Lung (tissue), 12 donors: ENCODE results near the gene UBE2I. TPM values are rescaled to one million over a fixed set of nuclear protein-coding genes. Genes with fewer than 3 reads are reported as not detected.
"Not testable (repeated sequence)": the region's sequence is repeated elsewhere in the genome, so short reads cannot be mapped to it uniquely, and the experiment has no call there.

Experiments
- ATAC-seq: fragments of 200-7000 bp; cut with Tn5 transposase; one replicate; pipeline ENCODE4 v1.9.1; 2020; ENCODE audit warnings: moderate number of reproducible peaks; ENCODE audit not compliant: insufficient read depth, low FRiP score
- DNase-seq, 3 donors: peaks; one replicate each; pipeline ENCODE4 v3.0.0-alpha.2; 2013 to 2017
- H3K27ac ChIP-seq, 2 donors: one replicate each; pipeline ENCODE4 v1.5.1; 2013; ENCODE audit warnings: mild to moderate bottlenecking in 2 of 2, moderate library complexity in 2 of 2, control low read depth in 1 of 2, inconsistent platforms in 1 of 2, low read depth in 1 of 2, low read length in 1 of 2
- H3K27me3 ChIP-seq, 3 donors: one replicate each; pipeline ENCODE4 v1.5.1; 2013; ENCODE audit warnings: low read length in 2 of 3; ENCODE audit not compliant: control insufficient read depth in 3 of 3, insufficient read depth in 3 of 3
- H3K36me3 ChIP-seq, 4 donors: one replicate each; pipeline ENCODE4 v1.5.1; 2013; ENCODE audit warnings: low read length in 4 of 4, mild to moderate bottlenecking in 1 of 4, moderate library complexity in 1 of 4; ENCODE audit not compliant: control insufficient read depth in 4 of 4, insufficient read depth in 4 of 4
- H3K4me1 ChIP-seq, 5 donors: one replicate each; pipeline ENCODE4 v1.5.1; 2013; ENCODE audit warnings: low read length in 5 of 5, mild to moderate bottlenecking in 2 of 5, moderate library complexity in 1 of 5; ENCODE audit not compliant: control insufficient read depth in 5 of 5, insufficient read depth in 5 of 5
- H3K4me3 ChIP-seq: one replicate; pipeline ENCODE4 v1.5.1; 2013; ENCODE audit warnings: mild to moderate bottlenecking, control low read depth, moderate library complexity
- H3K9ac ChIP-seq, 2 donors: one replicate each; pipeline ENCODE4 v1.5.1; 2013; ENCODE audit warnings: low read length in 2 of 2, control low read depth in 1 of 2; ENCODE audit not compliant: insufficient read depth in 1 of 2
- H3K9me3 ChIP-seq, 4 donors: one replicate each; pipeline ENCODE4 v1.5.1; 2013; ENCODE audit warnings: low read length in 3 of 4, mild to moderate bottlenecking in 1 of 4, moderate library complexity in 1 of 4; ENCODE audit not compliant: control insufficient read depth in 4 of 4, insufficient read depth in 3 of 4
- WGBS, 2 donors: extraction: QIAGEN DNeasy Blood & Tissue Kit; methylation state at CpG; one replicate each; pipeline ENCODE4 v1.1.7; 2013; 5-methylcytosine and 5-hydroxymethylcytosine counted together
- polyA plus RNA-seq, 2 donors: library from polyadenylated mRNA; stranded (reverse); fragments of 200-250 nt; gene quantifications; one replicate each; pipeline ENCODE4 v1.2.1, GENCODE V29; 2013
- total RNA-seq, 2 donors: library from RNA; depleted of rRNA in 1 of 2; stranded (reverse); fragments of >200 nt in 1 of 2; gene quantifications; one replicate each; pipeline ENCODE4 v1.2.1, GENCODE V29; 2014 to 2021
- TF ChIP-seq, protein P1 (sequence below): IDR thresholded peaks from 2 replicates; pipeline ENCODE4 v1.5.1; 2012; ENCODE audit warnings: mild to moderate bottlenecking; ENCODE audit errors: control extremely low read depth, extremely low read depth
- donor health status: control.
- donor health status: control.
- donor health status: Bipolar disorder and iron deficiency.
- donor health status: healthy.
- donor health status: DM: yes; HTN: yes; CAD: no.

Gene UBE2I
- total and polyA plus RNA-seq, 4 donors = 63.9 to 96.8 (median 81.5) TPM

DNA sequence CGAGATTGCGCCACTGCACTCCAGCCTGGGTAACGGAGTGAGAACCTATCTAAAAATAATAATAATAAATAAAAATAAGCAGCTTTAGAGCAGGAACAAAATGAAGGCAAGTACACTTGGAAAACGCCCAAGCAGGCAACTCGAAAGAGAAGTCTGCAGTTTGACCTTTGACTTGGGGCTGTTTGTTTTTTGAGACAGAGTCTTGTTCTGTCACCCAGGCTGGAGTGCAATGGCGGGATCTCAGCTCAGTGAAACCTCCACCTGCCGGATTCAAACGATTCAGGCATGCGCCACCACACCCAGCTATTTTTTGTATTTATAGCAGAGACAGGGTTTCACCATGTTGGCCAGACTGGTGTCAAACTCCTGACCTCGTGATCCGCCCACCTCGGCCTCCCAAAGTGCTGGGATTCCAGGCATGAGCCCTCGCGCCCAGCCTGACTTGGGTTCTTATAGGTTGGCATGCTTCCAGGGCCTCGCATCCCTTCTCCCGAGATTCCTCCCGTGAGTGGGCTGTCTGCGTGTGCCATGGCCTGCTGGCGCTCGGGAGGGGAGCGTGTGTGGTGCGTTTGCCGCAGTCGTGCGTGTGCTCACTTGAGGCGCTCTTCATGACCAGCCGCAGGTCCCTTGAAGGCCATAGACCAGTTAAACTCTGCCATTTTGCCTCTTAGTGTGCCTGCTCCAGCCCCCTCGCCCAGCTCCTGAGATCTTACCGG, 18.4 kb upstream of the UBE2I start:
- TF ChIP-seq, protein P1, sequence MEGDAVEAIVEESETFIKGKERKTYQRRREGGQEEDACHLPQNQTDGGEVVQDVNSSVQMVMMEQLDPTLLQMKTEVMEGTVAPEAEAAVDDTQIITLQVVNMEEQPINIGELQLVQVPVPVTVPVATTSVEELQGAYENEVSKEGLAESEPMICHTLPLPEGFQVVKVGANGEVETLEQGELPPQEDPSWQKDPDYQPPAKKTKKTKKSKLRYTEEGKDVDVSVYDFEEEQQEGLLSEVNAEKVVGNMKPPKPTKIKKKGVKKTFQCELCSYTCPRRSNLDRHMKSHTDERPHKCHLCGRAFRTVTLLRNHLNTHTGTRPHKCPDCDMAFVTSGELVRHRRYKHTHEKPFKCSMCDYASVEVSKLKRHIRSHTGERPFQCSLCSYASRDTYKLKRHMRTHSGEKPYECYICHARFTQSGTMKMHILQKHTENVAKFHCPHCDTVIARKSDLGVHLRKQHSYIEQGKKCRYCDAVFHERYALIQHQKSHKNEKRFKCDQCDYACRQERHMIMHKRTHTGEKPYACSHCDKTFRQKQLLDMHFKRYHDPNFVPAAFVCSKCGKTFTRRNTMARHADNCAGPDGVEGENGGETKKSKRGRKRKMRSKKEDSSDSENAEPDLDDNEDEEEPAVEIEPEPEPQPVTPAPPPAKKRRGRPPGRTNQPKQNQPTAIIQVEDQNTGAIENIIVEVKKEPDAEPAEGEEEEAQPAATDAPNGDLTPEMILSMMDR = no peak
- DNase-seq = no peak
- 54 to 67% methylated on average over 29 of the region's 29 CpGs for WGBS, 2 donors
- no peaks in the 10 kb centered on the region for H3K36me3 ChIP-seq
- peaks cover 0 to 2% (median 0%) of the 10 kb centered on the region in 5 donors for H3K4me1 ChIP-seq
- H3K27me3 ChIP-seq = peaks cover 5 to 38% (median 21%) of the 10 kb centered on the region in 3 donors
- H3K9ac ChIP-seq = no peak overlapping the region
- no peak for ATAC-seq
- H3K9me3 ChIP-seq = peaks cover 0 to 6% (median 0%) of the 10 kb centered on the region in 4 donors
- H3K27ac ChIP-seq = no peak overlapping the region
- H3K4me3 ChIP-seq = no peak overlapping the region

GRCh38 chr16:1291576-1291974, 17.9 kb upstream of the UBE2I start:
- no peak for ATAC-seq
- no peak overlapping the region for H3K4me3 ChIP-seq
- H3K4me1 ChIP-seq = peaks cover 0 to 2% (median 0%) of the 10 kb centered on the region in 5 donors
- H3K27me3 ChIP-seq = peaks cover 3 to 37% (median 21%) of the 10 kb centered on the region in 3 donors
- H3K9ac ChIP-seq = no peak overlapping the region
- no peak for DNase-seq
- TF ChIP-seq, protein P1 = no peak
- WGBS, 2 donors = 51 to 53% methylated on average over 15 to 17 of the region's 17 CpGs
- H3K27ac ChIP-seq = no peak overlapping the region
- H3K36me3 ChIP-seq = no peaks in the 10 kb centered on the region
- peaks cover 0 to 6% (median 0%) of the 10 kb centered on the region in 4 donors for H3K9me3 ChIP-seq

GRCh38 chr16:1292208-1292607, 17.2 kb upstream of the UBE2I start:
- H3K27ac ChIP-seq, ATAC-seq, DNase-seq, H3K9me3 ChIP-seq, H3K4me3 ChIP-seq, H3K4me1 ChIP-seq, H3K9ac ChIP-seq, H3K36me3 ChIP-seq: not testable (repeated sequence)
- H3K27me3 ChIP-seq = peaks cover 0 to 33% (median 21%) of the 10 kb centered on the region in 3 donors
- WGBS, 2 donors = 70 to 75% methylated on average over 6 of the region's 6 CpGs

DNA sequence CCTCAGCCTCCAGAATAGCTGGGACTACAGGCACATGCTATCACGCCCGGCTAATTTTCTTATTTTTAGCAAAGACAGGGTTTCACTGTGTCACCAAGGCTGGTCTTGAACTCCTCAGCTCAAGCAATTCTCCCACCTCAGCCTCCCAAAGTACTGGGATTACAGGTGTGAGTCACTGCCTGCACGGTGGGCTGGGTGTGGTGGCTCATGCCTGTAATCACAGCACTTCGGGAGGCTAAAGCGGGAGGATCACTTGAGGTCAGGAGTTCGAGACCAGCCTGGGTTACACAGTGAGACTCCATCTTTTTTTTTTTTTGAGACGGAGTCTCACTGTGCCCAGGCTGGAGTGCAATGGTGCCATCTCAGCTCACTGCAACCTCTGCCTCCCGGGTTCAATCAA, 16.6 kb upstream of the UBE2I start:
- not testable (repeated sequence) for DNase-seq, H3K9ac ChIP-seq, ATAC-seq, H3K9me3 ChIP-seq, H3K36me3 ChIP-seq, H3K4me1 ChIP-seq, H3K4me3 ChIP-seq, H3K27ac ChIP-seq
- peaks cover 0 to 30% (median 16%) of the 10 kb centered on the region in 3 donors for H3K27me3 ChIP-seq
- whole genome bisulfite sequencing, 2 donors = 81 to 88% methylated on average over 8 of the region's 8 CpGs
